ENCODE measurements around the gene CPSF4. TPM values are rescaled to one million over a fixed set of nuclear protein-coding genes. Genes with fewer than 3 reads are reported as not detected.
"Not testable (repeated sequence)": the region's sequence is repeated elsewhere in the genome, so short reads cannot be mapped to it uniquely, and the experiment has no call there.

The CPSF4 gene
- polyA plus RNA-seq, 2 donors, result 22.5 to 24.3 TPM

- H3K36me3 ChIP-seq (ENCODE audit: control insufficient read depth in 2 of 2, insufficient read depth in 2 of 2, low read length in 1 of 2), result peaks cover 7% of the 10 kb centered on the region in 2 donors
- H3K4me1 ChIP-seq (ENCODE audit: control insufficient read depth in 2 of 2, insufficient read depth in 2 of 2, low read length in 1 of 2), result peaks cover 3 to 5% of the 10 kb centered on the region in 2 donors
- WGBS, 2 donors, result 0% methylated on average over 14 of the region's 14 CpGs
- H3K9me3 ChIP-seq (ENCODE audit: control insufficient read depth in 2 of 2, insufficient read depth in 1 of 2, low read depth in 1 of 2, low read length in 1 of 2), result peaks cover under 1 to 6% of the 10 kb centered on the region in 2 donors
- no peaks in the 10 kb centered on the region for H3K27me3 ChIP-seq (ENCODE audit: control insufficient read depth in 1 of 2, insufficient read depth in 2 of 2, low read length in 2 of 2)
- H3K4me3 ChIP-seq (ENCODE audit: low read depth in 1 of 2, low read length in 2 of 2), result peak overlapping the region; percentile 92 to 99
- H3K27ac ChIP-seq (ENCODE audit: low read depth in 2 of 2, low read length in 1 of 2), result peak overlapping the region; percentile 95 to 99
Observed at GRCh38 chr7:99499371-99499720, 60.6 kb downstream of the CPSF4 start.

GRCh38 chr7:99499721-99500636 is 61.2 kb downstream of the CPSF4 start, which contains the start of gene ZNF394:
Gene ZNF394, minus strand, starts transcription at chr7:99500281. Its CDS starts 188 bp downstream, at chr7:99500093.
- H3K9me3 ChIP-seq (ENCODE audit: control insufficient read depth in 2 of 2, insufficient read depth in 1 of 2, low read depth in 1 of 2, low read length in 1 of 2), result peaks cover 0 to 5% of the 10 kb centered on the region in 2 donors
- peak within 1 kb of the TSS; percentile 95 to 99 for H3K27ac ChIP-seq (ENCODE audit: low read depth in 2 of 2, low read length in 1 of 2)
- H3K4me1 ChIP-seq (ENCODE audit: control insufficient read depth in 2 of 2, insufficient read depth in 2 of 2, low read length in 1 of 2), result peaks cover 3 to 5% of the 10 kb centered on the region in 2 donors
- H3K36me3 ChIP-seq (ENCODE audit: control insufficient read depth in 2 of 2, insufficient read depth in 2 of 2, low read length in 1 of 2), result peaks cover 5 to 7% of the 10 kb centered on the region in 2 donors
- H3K27me3 ChIP-seq (ENCODE audit: control insufficient read depth in 1 of 2, insufficient read depth in 2 of 2, low read length in 2 of 2), result no peaks in the 10 kb centered on the region
- H3K4me3 ChIP-seq (ENCODE audit: low read depth in 1 of 2, low read length in 2 of 2), result peak within 1 kb of the TSS; percentile 92 to 99
- whole genome bisulfite sequencing, 2 donors, result 0% methylated on average over 66 to 68 of the region's 68 CpGs

- peaks cover 4 to 5% of the 10 kb centered on the region in 2 donors for H3K36me3 ChIP-seq (ENCODE audit: control insufficient read depth in 2 of 2, insufficient read depth in 2 of 2, low read length in 1 of 2)
- whole genome bisulfite sequencing, 2 donors, result 50 to 56% methylated on average over 16 of the region's 16 CpGs
Observed at GRCh38 chr7:99500637-99501009, 61.9 kb downstream of the CPSF4 start.

GRCh38 chr7:99501236-99501635 is 62.5 kb downstream of the CPSF4 start:
- WGBS, 2 donors, result 94 to 96% methylated on average over 12 of the region's 12 CpGs
- not testable (repeated sequence) for H3K4me3 ChIP-seq (ENCODE audit: low read depth in 1 of 2, low read length in 2 of 2); H3K27ac ChIP-seq (ENCODE audit: low read depth in 2 of 2, low read length in 1 of 2); H3K9me3 ChIP-seq (ENCODE audit: control insufficient read depth in 2 of 2, insufficient read depth in 1 of 2, low read depth in 1 of 2, low read length in 1 of 2); H3K36me3 ChIP-seq (ENCODE audit: control insufficient read depth in 2 of 2, insufficient read depth in 2 of 2, low read length in 1 of 2); H3K27me3 ChIP-seq (ENCODE audit: control insufficient read depth in 1 of 2, insufficient read depth in 2 of 2, low read length in 2 of 2); H3K4me1 ChIP-seq (ENCODE audit: control insufficient read depth in 2 of 2, insufficient read depth in 2 of 2, low read length in 1 of 2)

More at GRCh38 chr7:99500637-99501009, 61.9 kb downstream of the CPSF4 start:
- H3K9me3 ChIP-seq (ENCODE audit: control insufficient read depth in 2 of 2, insufficient read depth in 1 of 2, low read depth in 1 of 2, low read length in 1 of 2), result peaks cover 0 to under 1% of the 10 kb centered on the region in 2 donors
- peaks cover 3 to 5% of the 10 kb centered on the region in 2 donors for H3K4me1 ChIP-seq (ENCODE audit: control insufficient read depth in 2 of 2, insufficient read depth in 2 of 2, low read length in 1 of 2)
- H3K4me3 ChIP-seq (ENCODE audit: low read depth in 1 of 2, low read length in 2 of 2), result peak overlapping the region; percentile 92 to 99
- H3K27ac ChIP-seq (ENCODE audit: low read depth in 2 of 2, low read length in 1 of 2), result peak overlapping the region; percentile 95 to 99
- no peaks in the 10 kb centered on the region for H3K27me3 ChIP-seq (ENCODE audit: control insufficient read depth in 1 of 2, insufficient read depth in 2 of 2, low read length in 2 of 2)

GRCh38 chr7:99504281-99504602 is 65.5 kb downstream of the CPSF4 start:
- no peaks in the 10 kb centered on the region for H3K9me3 ChIP-seq (ENCODE audit: control insufficient read depth in 2 of 2, insufficient read depth in 1 of 2, low read depth in 1 of 2, low read length in 1 of 2)
- 8 to 10% methylated on average over 19 of the region's 19 CpGs for WGBS, 2 donors
- peak overlapping the region; percentile 88 to 94 for H3K27ac ChIP-seq (ENCODE audit: low read depth in 2 of 2, low read length in 1 of 2)
- H3K4me3 ChIP-seq (ENCODE audit: low read depth in 1 of 2, low read length in 2 of 2), result peak overlapping the region; percentile 77 to 84
- H3K4me1 ChIP-seq (ENCODE audit: control insufficient read depth in 2 of 2, insufficient read depth in 2 of 2, low read length in 1 of 2), result no peaks in the 10 kb centered on the region
- no peaks in the 10 kb centered on the region for H3K27me3 ChIP-seq (ENCODE audit: control insufficient read depth in 1 of 2, insufficient read depth in 2 of 2, low read length in 2 of 2)
- H3K36me3 ChIP-seq (ENCODE audit: control insufficient read depth in 2 of 2, insufficient read depth in 2 of 2, low read length in 1 of 2), result no peaks in the 10 kb centered on the region

GRCh38 chr7:99504603-99505323 is 66.0 kb downstream of the CPSF4 start, which contains the start of gene ZKSCAN5:
Gene ZKSCAN5, plus strand, starts transcription at chr7:99504662. Its CDS starts 1,383 bp downstream, at chr7:99506045.
- H3K4me1 ChIP-seq (ENCODE audit: control insufficient read depth in 2 of 2, insufficient read depth in 2 of 2, low read length in 1 of 2), result no peaks in the 10 kb centered on the region
- 0 to 1% methylated on average over 50 to 53 of the region's 53 CpGs for WGBS, 2 donors

GRCh38 chr7:99505324-99505662 is 66.5 kb downstream of the CPSF4 start:
- 3% methylated on average over 11 of the region's 11 CpGs for WGBS, 2 donors
- peak overlapping the region; percentile 94 to 97 for H3K27ac ChIP-seq (ENCODE audit: low read depth in 2 of 2, low read length in 1 of 2)
- peak overlapping the region; percentile 77 to 84 for H3K4me3 ChIP-seq (ENCODE audit: low read depth in 1 of 2, low read length in 2 of 2)
- H3K36me3 ChIP-seq (ENCODE audit: control insufficient read depth in 2 of 2, insufficient read depth in 2 of 2, low read length in 1 of 2), result no peaks in the 10 kb centered on the region
- no peaks in the 10 kb centered on the region for H3K27me3 ChIP-seq (ENCODE audit: control insufficient read depth in 1 of 2, insufficient read depth in 2 of 2, low read length in 2 of 2)
- no peaks in the 10 kb centered on the region for H3K9me3 ChIP-seq (ENCODE audit: control insufficient read depth in 2 of 2, insufficient read depth in 1 of 2, low read depth in 1 of 2, low read length in 1 of 2)
- no peaks in the 10 kb centered on the region for H3K4me1 ChIP-seq (ENCODE audit: control insufficient read depth in 2 of 2, insufficient read depth in 2 of 2, low read length in 1 of 2)

More at GRCh38 chr7:99504603-99505323, 66.0 kb downstream of the CPSF4 start, which contains the start of gene ZKSCAN5:
- Histone ChIP-seq H3K36me3 (ENCODE audit: control insufficient read depth in 2 of 2, insufficient read depth in 2 of 2, low read length in 1 of 2) (no peaks in the 10 kb centered on the region), H3K9me3 (ENCODE audit: control insufficient read depth in 2 of 2, insufficient read depth in 1 of 2, low read depth in 1 of 2, low read length in 1 of 2) (no peaks in the 10 kb centered on the region), H3K27ac (ENCODE audit: low read depth in 2 of 2, low read length in 1 of 2) (peak within 1 kb of the TSS; percentile 94 to 97), H3K27me3 (ENCODE audit: control insufficient read depth in 1 of 2, insufficient read depth in 2 of 2, low read length in 2 of 2) (no peaks in the 10 kb centered on the region), H3K4me3 (ENCODE audit: low read depth in 1 of 2, low read length in 2 of 2) (peak within 1 kb of the TSS; percentile 77 to 84)

Other genes starting within 250 kb of the CPSF4 start
- gene KPNA7, start 230.8 kb upstream of the CPSF4 start, polyA plus RNA-seq, result under 1 TPM; 0.39 to 0.81 TPM
- under 1 TPM in 1 of 2 donors, not detected in 1; 0.04 TPM for gene MYH16, start 166.1 kb upstream of the CPSF4 start, polyA plus RNA-seq
- 100 to 1,000 TPM; 150 to 209 TPM for gene ARPC1A, start 113.0 kb upstream of the CPSF4 start, polyA plus RNA-seq
- gene ARPC1B, start 64.2 kb upstream of the CPSF4 start, polyA plus RNA-seq, result 10 to 100 TPM; 18.0 to 55.7 TPM
- gene PDAP1, start 30.3 kb upstream of the CPSF4 start, polyA plus RNA-seq, result 100 to 1,000 TPM; 110 to 182 TPM
- gene BUD31, start 30.0 kb upstream of the CPSF4 start, polyA plus RNA-seq, result 100 to 1,000 TPM in 1 of 2 donors, 10 to 100 TPM in 1; 93.8 to 100 TPM
- gene PTCD1, start 145 bp upstream of the CPSF4 start, polyA plus RNA-seq, result 1 to 10 TPM; 3.2 to 3.6 TPM
- gene ATP5MF, start 27.2 kb downstream of the CPSF4 start, polyA plus RNA-seq, result 1,000 to 10,000 TPM; 1,217 to 1,445 TPM
- 10 to 100 TPM in 1 of 2 donors, 1 to 10 TPM in 1; 4.7 to 11.3 TPM for gene ZNF789, start 33.9 kb downstream of the CPSF4 start, polyA plus RNA-seq
- gene ZNF394, start 61.3 kb downstream of the CPSF4 start, polyA plus RNA-seq, result 10 to 100 TPM; 15.2 to 19.8 TPM
- gene ZKSCAN5, start 65.7 kb downstream of the CPSF4 start, polyA plus RNA-seq, result 1 to 10 TPM; 2.2 to 2.5 TPM
- 1 to 10 TPM; 2.8 to 3.8 TPM for gene FAM200A, start 113.2 kb downstream of the CPSF4 start, polyA plus RNA-seq
- 10 to 100 TPM; 56.9 to 80.5 TPM for gene ZNF655, start 119.7 kb downstream of the CPSF4 start, polyA plus RNA-seq
- under 1 TPM; 0.66 to 0.96 TPM for gene TMEM225B, start 159.3 kb downstream of the CPSF4 start, polyA plus RNA-seq
- gene ZSCAN25, start 178.0 kb downstream of the CPSF4 start, polyA plus RNA-seq, result 1 to 10 TPM; 4.4 to 4.5 TPM
- 10 to 100 TPM; 16.1 to 51.2 TPM for gene CYP3A5, start 241.1 kb downstream of the CPSF4 start, polyA plus RNA-seq

Data from esophagus (tissue), 2 donors.